ENCODE data around the gene TNNT2.

TNNT2 gene

GRCh38 chr1:201331166-201331565, 46.3 kb downstream of the TNNT2 start:
- DNase-seq = no peak

GRCh38 chr1:201330541-201330940, 46.9 kb downstream of the TNNT2 start:
- DNase-seq = no peak

- no peak for DNase-seq
Observed at GRCh38 chr1:201329801-201330200, 47.7 kb downstream of the TNNT2 start.

GRCh38 chr1:201329286-201329685, 48.2 kb downstream of the TNNT2 start:
- no peak for DNase-seq

GRCh38 chr1:201328576-201328975, 48.9 kb downstream of the TNNT2 start:
- DNase-seq = no peak

DNA sequence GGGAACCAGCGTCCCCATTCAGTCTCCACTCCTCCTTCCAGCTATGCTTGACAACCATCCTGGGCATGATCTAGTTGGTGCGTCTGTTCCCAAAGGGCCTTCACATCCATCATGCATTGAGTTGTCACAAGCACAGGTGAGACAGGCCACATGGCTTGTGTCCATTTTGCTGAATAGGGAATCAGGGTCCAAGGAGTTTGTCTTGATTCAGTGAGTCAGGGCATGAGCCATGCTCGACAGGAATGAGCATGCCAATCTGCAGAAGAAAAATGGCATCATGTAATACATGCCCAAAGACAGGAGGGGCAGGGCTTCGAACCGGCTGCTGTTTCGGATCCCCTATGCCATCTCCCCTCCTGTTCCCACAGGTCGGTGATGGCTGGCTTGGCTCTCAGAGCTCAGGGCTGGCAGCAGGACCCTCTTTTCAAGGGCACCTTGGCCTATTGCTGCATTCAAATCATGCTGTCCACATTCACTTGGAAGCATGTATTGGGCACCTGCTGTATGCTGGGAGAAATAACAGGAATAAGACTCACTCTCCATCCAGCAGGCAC, 49.7 kb downstream of the TNNT2 start:
- no peak for DNase-seq

DNA sequence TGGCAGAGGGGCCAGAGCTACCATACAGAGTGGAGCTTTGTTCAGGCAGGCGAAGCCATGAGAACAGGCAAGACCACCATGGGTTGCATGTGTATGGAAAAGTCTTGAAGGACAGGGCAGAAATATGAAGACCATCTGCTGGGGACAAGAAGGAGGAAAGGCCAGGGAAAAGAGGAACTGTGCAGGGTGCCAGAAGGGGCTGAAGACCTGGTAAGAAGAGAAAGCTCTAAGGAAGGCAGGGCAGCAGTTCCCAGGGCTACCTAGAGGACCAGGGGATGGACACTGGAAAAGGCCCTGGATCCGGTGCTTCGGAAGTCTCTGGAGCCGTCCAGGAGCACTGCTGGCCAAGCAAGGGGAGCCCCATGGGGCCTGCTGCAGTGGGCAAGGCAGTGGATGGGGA, 50.8 kb downstream of the TNNT2 start:
- no peak for DNase-seq

DNA sequence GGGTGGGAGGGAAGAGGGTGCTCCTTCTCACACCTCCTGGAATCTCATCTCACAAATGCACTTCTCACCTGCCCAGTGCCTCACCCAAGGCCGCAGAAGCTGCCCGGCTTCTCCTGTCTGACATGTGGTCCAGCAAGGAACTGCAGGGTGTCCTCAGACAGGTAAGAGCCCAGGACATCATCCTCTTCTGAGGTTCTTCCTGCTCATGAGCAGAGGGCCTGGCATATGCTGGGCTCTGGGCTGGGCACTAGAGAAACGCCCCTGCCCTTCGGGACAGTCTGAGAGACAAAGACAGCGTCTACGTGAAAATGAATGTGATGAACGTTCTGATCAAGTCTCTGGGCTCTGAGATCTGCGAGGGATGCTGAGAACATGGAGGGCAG, 51.8 kb downstream of the TNNT2 start:
- no peak for DNase-seq

GRCh38 chr1:201324821-201325677, 52.4 kb downstream of the TNNT2 start:
- DNase-seq = no peak

DNA sequence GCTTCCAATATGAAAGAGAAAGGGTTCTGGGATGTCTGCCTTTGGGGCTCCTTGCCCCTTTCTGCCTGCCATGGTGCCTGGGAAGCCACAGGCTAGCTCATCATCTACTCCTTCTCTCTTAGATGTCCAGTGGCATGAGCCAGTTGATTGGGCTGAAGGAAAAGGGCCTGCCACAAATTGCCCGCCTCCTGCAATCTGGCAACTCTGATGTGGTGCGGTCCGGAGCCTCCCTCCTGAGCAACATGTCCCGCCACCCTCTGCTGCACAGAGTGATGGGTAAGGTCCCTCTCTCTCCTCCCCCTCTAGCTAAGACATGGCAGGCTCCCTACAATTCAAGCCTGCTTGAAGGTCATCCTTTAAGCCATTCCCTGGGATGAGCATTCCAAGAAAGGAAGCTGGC, 53.2 kb downstream of the TNNT2 start:
- DNase-seq = no peak

- no peak for DNase-seq
Observed at GRCh38 chr1:201322653-201323510, 54.6 kb downstream of the TNNT2 start.

GRCh38 chr1:201321826-201322390, 55.6 kb downstream of the TNNT2 start:
- no peak for DNase-seq

DNA sequence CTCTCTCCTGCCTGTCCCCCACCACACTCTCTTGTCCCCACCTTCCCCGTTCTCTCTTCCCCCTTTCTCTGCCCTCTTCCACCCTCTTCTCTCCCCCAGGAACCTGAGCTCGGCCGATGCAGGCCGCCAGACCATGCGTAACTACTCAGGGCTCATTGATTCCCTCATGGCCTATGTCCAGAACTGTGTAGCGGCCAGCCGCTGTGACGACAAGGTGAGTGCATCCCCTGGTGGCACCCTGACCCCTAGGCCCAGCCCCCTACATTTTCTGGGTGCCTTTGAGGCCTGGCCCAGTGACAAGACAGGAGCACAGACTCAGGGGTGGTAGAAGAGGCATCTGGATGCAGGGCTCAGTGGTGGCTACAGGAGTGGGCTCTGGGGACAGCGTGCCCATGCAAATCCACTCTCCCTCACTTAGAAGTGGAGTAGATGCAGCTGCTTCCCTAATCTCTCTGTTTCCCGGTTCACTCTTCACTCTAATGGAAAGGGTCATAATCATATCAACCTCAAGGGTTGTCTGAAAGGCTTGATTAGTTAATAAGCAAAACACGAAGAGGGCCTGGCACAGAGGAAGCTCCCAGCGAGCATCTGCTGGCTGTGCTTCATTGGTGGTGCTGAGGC, 57.2 kb downstream of the TNNT2 start:
- DNase-seq = no peak

DNA sequence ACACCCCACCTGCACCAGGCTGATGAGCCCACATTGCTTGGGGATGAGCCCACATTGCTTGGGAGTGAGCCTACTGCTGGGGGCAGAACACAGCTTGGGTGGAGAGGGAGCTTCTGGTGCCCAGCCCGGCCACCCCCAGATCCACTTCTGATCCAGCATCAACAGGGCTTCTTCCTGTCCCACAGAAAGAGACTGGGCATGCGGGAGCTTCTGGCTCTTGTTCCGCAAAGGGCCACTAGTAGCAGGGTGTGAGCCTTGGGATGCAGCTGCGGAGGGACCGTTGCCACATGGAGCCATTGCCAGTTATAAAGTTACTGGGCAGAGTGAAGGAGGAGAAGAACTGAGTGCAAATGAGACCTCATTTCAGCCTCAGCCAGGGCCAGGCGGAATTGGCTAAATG, 57.8 kb downstream of the TNNT2 start:
- DNase-seq = no peak

DNA sequence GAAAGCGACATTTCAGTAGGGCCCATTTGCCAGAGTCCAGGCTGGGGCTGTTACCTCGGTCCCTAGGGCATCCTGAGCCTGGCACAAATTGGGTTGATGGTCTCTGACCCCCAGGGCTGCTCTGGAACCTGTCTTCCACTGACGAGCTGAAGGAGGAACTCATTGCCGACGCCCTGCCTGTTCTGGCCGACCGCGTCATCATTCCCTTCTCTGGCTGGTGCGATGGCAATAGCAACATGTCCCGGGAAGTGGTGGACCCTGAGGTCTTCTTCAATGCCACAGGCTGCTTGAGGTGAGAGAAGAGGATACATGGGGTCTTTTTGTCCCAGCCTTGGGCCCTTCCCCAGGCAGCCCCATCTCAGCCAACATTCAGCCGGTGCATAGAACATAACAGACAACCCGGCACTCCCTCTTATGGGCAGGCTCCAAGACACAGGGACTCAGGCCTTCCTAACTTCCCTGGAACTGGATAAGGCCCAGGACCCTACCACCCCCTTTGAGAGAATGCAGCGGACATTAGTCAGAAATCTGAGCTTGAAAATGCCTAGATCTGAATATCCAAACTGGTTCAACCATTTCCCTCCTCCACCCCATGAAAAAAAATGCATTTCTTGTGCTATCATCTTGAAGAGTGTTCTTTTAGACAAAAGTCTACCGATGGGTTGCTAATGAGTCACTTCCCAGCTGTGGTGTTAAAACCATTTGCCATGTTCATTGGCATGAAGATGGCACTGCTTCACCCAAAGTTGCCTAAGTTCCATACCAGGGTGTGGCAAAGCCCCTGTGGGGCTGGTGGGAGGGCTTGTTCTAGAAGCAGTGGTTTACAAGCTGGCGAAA, 58.8 kb downstream of the TNNT2 start:
- no peak for DNase-seq

DNA sequence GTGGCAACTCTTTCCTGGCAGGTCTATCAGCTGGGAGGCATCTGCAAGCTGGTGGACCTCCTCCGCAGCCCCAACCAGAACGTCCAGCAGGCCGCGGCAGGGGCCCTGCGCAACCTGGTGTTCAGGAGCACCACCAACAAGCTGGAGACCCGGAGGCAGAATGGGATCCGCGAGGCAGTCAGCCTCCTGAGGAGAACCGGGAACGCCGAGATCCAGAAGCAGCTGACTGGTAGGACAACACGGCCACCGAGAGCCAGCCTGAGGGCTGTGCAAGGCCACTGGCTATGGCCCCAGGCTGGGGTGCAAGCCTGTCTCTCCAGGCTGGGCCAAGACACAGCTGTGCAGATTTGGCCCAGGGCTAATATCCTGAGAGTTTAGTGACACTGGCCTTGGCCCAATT, 59.9 kb downstream of the TNNT2 start:
- DNase-seq = no peak

GRCh38 chr1:201316556-201316955, 60.9 kb downstream of the TNNT2 start:
- DNase-seq = no peak

DNA sequence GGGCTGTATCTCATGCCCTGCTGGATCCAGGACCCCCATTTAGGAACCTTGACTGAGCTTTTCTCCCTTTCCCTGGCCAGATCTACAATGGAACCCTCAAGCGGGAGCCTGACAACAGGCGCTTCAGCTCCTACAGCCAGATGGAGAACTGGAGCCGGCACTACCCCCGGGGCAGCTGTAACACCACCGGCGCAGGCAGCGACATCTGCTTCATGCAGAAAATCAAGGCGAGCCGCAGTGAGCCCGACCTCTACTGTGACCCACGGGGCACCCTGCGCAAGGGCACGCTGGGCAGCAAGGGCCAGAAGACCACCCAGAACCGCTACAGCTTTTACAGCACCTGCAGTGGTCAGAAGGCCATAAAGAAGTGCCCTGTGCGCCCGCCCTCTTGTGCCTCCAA, 64.4 kb downstream of the TNNT2 start:
- no peak for DNase-seq

- no peak for DNase-seq
Observed at GRCh38 chr1:201312298-201312697, 65.2 kb downstream of the TNNT2 start.

GRCh38 chr1:201311356-201312011, 66.0 kb downstream of the TNNT2 start:
- no peak for DNase-seq

DNA sequence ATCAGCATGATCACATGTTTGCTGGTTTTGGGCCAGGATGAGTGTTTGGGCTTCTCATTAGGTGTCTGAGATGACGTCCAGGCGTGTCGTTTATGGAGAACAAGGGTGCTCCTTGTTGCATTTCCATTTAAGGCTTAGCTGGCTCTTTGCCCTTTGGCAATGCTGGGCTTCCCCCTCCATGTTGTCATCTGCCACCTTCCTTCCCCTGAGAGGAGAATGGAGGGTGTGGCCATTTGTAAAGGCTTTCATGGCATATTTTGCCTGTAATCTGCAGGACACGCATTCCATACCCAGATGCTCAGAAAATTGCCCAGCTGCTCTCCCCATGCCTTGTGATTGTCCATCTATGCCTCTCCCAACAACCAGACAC, 66.5 kb downstream of the TNNT2 start:
- DNase-seq = no peak

Data from cerebellar nuclear complex (tissue), 1 donor.